OCI-LY7 (cell line): Measurements from ENCODE around the gene TOP3A. TPM values are rescaled to one million over a fixed set of nuclear protein-coding genes. Genes with fewer than 3 reads are reported as not detected.

ENCODE experiments used
- BruUV-seq: library from RNA; stranded (reverse); fragments of 400-500 nt; replicated peaks from 2 replicates; lab custom pipeline; 2021; lab: Mats Ljungman, UMichigan
- CTCF ChIA-PET: fragments of 300-600 bp; sonication (Branson Sonifier 250); formaldehyde crosslinking; loops from one replicate; lab custom pipeline; 2022; ENCODE audit warnings: antibody characterized with exemption; ENCODE audit not compliant: unreplicated experiment; lab: Charles Lee
- POLR2A ChIA-PET: fragments of 300-600 bp; sonication (Branson Sonifier 250); formaldehyde crosslinking; loops from one replicate; lab custom pipeline; 2022; ENCODE audit warnings: antibody characterized with exemption; lab: Charles Lee
- DNase-seq: peaks from one replicate; pipeline ENCODE4 v3.0.0-alpha.2; 2015; ENCODE audit warnings: low spot score
- H2AFZ ChIP-seq: fragments of 200-600 bp; sonication (generic), shearing (Covaris generic); 2 replicates; pipeline ENCODE4 v1.6.1; 2014; ENCODE audit warnings: mild to moderate bottlenecking, antibody characterized with exemption, low read length, moderate library complexity
- H3K27ac ChIP-seq: fragments of 200-600 bp; sonication (generic); 2 replicates; pipeline ENCODE4 v1.5.1; 2014; ENCODE audit warnings: mixed run types, low read depth, mild to moderate bottlenecking, moderate library complexity, low read length, inconsistent platforms; ENCODE audit not compliant: poor library complexity, severe bottlenecking
- H3K36me3 ChIP-seq: fragments of 200-600 bp; sonication (generic); 2 replicates; pipeline ENCODE4 v1.6.1; 2014; ENCODE audit warnings: mild to moderate bottlenecking, antibody characterized with exemption, low read length, moderate library complexity, mixed read lengths; ENCODE audit not compliant: insufficient read depth
- H3K4me1 ChIP-seq: fragments of 200-600 bp; sonication (generic); 2 replicates; pipeline ENCODE4 v1.5.1; 2014; ENCODE audit warnings: mild to moderate bottlenecking, low read length; ENCODE audit not compliant: insufficient read depth, poor library complexity, severe bottlenecking
- H3K4me2 ChIP-seq: fragments of 200-600 bp; sonication (generic); 2 replicates; pipeline ENCODE4 v1.6.1; 2014; ENCODE audit warnings: mild to moderate bottlenecking, low read length
- H3K4me3 ChIP-seq: fragments of 200-600 bp; sonication (generic); 2 replicates; pipeline ENCODE4 v1.5.1; 2014; ENCODE audit warnings: mild to moderate bottlenecking, low read depth, low read length; ENCODE audit not compliant: poor library complexity, severe bottlenecking
- H3K79me2 ChIP-seq: fragments of 200-600 bp; sonication (generic); 2 replicates; pipeline ENCODE4 v1.6.1; 2016; ENCODE audit warnings: low read depth, mild to moderate bottlenecking, low read length, moderate library complexity, mixed read lengths; ENCODE audit not compliant: insufficient read depth
- H3K9me2 ChIP-seq: fragments of 200-600 bp; sonication (generic); 2 replicates; pipeline ENCODE4 v1.6.1; 2016; ENCODE audit warnings: mild to moderate bottlenecking, low read length, mixed read lengths; ENCODE audit not compliant: insufficient read depth
- H3K9me3 ChIP-seq: fragments of 200-600 bp; sonication (generic); 2 replicates; pipeline ENCODE4 v1.6.1; 2014; ENCODE audit warnings: mild to moderate bottlenecking, mixed run types, low read length, mixed read lengths
- H4K20me1 ChIP-seq: fragments of 200-600 bp; sonication (generic); 2 replicates; pipeline ENCODE4 v1.6.1; 2014; ENCODE audit warnings: mild to moderate bottlenecking, antibody characterized with exemption, low read length, moderate library complexity, mixed read lengths; ENCODE audit not compliant: insufficient read depth
- EZH2phosphoT487 ChIP-seq: fragments of 200-600 bp; sonication (generic); IDR thresholded peaks from 2 replicates; pipeline ENCODE4 v1.6.1; 2018; ENCODE audit warnings: low read depth, borderline replicate concordance, mild to moderate bottlenecking, mixed run types, antibody characterized with exemption, low read length, moderate library complexity, mixed read lengths
- intact Hi-C: fragments of 100-400 bp; cut with micrococcal nuclease; formaldehyde crosslinking; loops from one replicate; pipeline ENCODE4 v1.10.0; 2022; ENCODE audit not compliant: unreplicated experiment
- total RNA-seq, 2 experiments: library from RNA; depleted of rRNA in 1 of 2; stranded (reverse); fragments of >200 nt in 1 of 2; shearing (Covaris generic) in 1 of 2; gene quantifications; 2 replicates each; pipeline ENCODE4 v1.2.3, GENCODE V29; 2014 to 2022
- TF ChIP-seq, protein P1 (sequence below): fragments of 200-600 bp; sonication (generic); conservative IDR thresholded peaks from 2 replicates; pipeline ENCODE4 v1.5.1; 2014; ENCODE audit warnings: mild to moderate bottlenecking, antibody characterized with exemption, low read length, moderate library complexity, mixed read lengths

The TOP3A gene
- total RNA-seq, 2 experiments from 2014 or later, result 48.3 to 64.4 TPM

DNA sequence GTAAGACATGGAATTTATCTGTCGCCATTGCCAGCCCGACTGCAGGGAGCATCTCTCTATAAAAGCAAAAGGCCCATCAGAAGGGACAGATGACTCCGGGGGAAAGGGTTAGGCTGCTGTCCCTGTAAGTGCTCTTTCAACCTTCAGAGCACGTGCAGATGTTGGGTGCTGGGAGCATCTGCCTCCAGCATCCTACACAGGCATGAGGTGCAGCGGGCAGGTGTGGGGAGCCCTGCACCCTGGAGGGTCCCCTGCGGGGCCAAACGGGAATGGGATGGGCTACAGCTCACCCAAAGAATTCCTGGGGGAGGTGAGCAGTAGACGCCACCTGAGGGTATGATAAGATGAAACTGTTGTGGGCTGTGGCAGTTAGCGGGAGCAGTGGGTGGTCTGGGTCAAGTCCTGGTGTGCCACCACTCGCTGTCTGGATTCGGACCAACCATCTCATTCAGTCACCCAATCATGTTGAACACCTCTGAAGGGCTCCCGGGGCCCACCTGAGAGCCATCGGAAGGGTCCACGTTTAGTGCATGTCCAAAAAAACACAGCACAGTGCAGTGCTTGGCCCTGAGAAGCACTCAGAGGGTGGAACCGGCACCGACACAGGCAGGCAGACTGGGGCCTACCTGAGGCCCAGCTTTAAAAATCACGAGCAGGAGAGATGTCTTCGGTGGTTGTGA, 4.1 kb upstream of the TOP3A start:
- no TSS peak for BruUV-seq
- H3K4me3 ChIP-seq, result no peak overlapping the region
- ChIA-PET CTCF (no interaction called here), POLR2A (no interaction called here)
- TF ChIP-seq, protein P1, sequence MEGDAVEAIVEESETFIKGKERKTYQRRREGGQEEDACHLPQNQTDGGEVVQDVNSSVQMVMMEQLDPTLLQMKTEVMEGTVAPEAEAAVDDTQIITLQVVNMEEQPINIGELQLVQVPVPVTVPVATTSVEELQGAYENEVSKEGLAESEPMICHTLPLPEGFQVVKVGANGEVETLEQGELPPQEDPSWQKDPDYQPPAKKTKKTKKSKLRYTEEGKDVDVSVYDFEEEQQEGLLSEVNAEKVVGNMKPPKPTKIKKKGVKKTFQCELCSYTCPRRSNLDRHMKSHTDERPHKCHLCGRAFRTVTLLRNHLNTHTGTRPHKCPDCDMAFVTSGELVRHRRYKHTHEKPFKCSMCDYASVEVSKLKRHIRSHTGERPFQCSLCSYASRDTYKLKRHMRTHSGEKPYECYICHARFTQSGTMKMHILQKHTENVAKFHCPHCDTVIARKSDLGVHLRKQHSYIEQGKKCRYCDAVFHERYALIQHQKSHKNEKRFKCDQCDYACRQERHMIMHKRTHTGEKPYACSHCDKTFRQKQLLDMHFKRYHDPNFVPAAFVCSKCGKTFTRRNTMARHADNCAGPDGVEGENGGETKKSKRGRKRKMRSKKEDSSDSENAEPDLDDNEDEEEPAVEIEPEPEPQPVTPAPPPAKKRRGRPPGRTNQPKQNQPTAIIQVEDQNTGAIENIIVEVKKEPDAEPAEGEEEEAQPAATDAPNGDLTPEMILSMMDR, result no peak
- no peak for TF ChIP-seq EZH2phosphoT487
- H3K9me2 ChIP-seq, result no peaks in the 10 kb centered on the region
- no peaks in the 10 kb centered on the region for H3K9me3 ChIP-seq
- H3K4me1 ChIP-seq, result peaks cover 26% of the 10 kb centered on the region
- no peak overlapping the region for H3K27ac ChIP-seq
- peaks cover 19% of the 10 kb centered on the region for H3K36me3 ChIP-seq
- peak overlapping the region; percentile 25; the same call in 1 of the 2 replicates for H3K4me2 ChIP-seq
- H4K20me1 ChIP-seq, result no peaks in the 10 kb centered on the region; the same call in 1 of the 2 replicates
- intact Hi-C loops, result loop anchor here (5.0 kb wide), 1 partner anchor 72 kb away; no protein-coding TSS in a partner anchor
- H2AFZ ChIP-seq, result no peak overlapping the region
- peaks cover 32% of the 10 kb centered on the region for H3K79me2 ChIP-seq
- DNase-seq, result no peak

DNA sequence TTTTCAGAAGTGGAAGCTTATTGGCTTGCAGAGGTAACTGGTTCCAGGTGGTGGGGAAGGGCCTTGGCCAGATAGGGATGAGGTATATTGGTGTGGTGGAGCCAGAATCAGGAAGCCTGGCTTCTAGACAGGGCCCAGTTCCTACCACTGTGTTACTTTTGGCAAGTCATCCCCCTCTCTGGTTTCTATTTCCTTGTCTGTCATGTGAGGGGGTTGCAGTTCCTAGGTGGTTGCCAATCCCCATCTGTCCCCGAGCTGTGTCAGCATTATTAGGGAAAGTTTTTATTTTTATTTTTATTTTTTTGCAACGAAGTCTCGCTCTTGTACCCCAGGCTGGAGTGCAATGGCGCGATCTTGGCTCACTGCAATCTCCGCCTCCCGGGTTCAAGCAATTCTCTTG, 3.3 kb upstream of the TOP3A start:
- Histone ChIP-seq H3K9me3 (no peaks in the 10 kb centered on the region), H3K36me3 (peaks cover 12% of the 10 kb centered on the region; the same call in 1 of the 2 replicates), H4K20me1 (no peaks in the 10 kb centered on the region; the same call in 1 of the 2 replicates), H3K79me2 (peaks cover 39% of the 10 kb centered on the region), H3K4me3 (peak overlapping the region; percentile 8), H3K4me2 (peak overlapping the region; percentile 54), H3K4me1 (peaks cover 33% of the 10 kb centered on the region), H3K9me2 (no peaks in the 10 kb centered on the region), H3K27ac (no peak overlapping the region), H2AFZ (no peak overlapping the region)
- intact Hi-C loops, result loop anchor here (5.0 kb wide), 1 partner anchor 71 kb away; no protein-coding TSS in a partner anchor
- TF ChIP-seq, protein P1, result no peak
- no peak for TF ChIP-seq EZH2phosphoT487
- DNase-seq, result no peak
- CTCF ChIA-PET, result no interaction called here
- POLR2A ChIA-PET, result no interaction called here
- BruUV-seq, result no TSS peak

DNA sequence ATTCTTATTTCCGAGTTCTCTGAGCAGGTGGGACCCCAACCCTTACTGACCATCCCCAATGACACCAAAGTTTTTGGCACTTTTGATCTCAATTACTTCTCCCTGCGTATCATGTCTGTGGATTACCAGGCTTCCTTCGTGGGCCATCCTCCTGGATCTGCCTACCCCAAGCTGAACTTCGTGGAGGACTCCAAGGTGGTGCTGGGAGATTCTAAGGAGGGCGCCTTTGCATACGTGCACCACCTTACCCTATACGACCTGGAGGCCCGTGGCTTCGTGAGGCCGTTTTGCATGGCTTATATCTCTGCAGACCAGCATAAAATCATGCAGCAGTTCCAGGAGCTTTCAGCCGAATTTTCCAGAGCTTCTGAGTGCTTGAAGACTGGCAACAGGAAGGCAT, 1.2 kb upstream of the TOP3A start:
- Histone ChIP-seq H4K20me1 (peaks cover 5% of the 10 kb centered on the region; the same call in 1 of the 2 replicates), H3K79me2 (peaks cover 58% of the 10 kb centered on the region), H3K4me2 (peak overlapping the region; percentile 97), H3K36me3 (peaks cover 25% of the 10 kb centered on the region), H3K4me3 (peak overlapping the region; percentile 92), H3K4me1 (peaks cover 43% of the 10 kb centered on the region), H3K9me3 (no peaks in the 10 kb centered on the region), H3K9me2 (no peaks in the 10 kb centered on the region), H2AFZ (peak overlapping the region; percentile 67; the same call in 1 of the 2 replicates), H3K27ac (peak overlapping the region; percentile 76)
- DNase-seq, result no peak
- intact Hi-C loops, result loop anchor here (2.0 to 5.0 kb wide), 2 partner anchors 55 to 69 kb away; partner anchors contain the start of gene MIEF2
- no TSS peak for BruUV-seq
- ChIA-PET POLR2A (interaction anchor here (0.5 to 1.1 kb wide), 3 partner anchors 46 to 533 kb away, joined by 3 to 4 read pairs (median 4); no protein-coding TSS in a partner anchor), CTCF (no interaction called here)
- TF ChIP-seq, protein P1, result no peak
- TF ChIP-seq EZH2phosphoT487, result no peak
